NT2/D1 (cell line): ENCODE data around the gene ANO7.

ENCODE experiments used
- YY1 ChIP-seq: IDR thresholded peaks from 2 replicates; pipeline ENCODE4 v1.6.1; 2011; ENCODE audit not compliant: insufficient read length, insufficient read depth
- ZNF274 ChIP-seq: IDR thresholded peaks from 2 replicates; pipeline ENCODE4 v1.6.1; 2011; ENCODE audit warnings: mild to moderate bottlenecking, low read depth, low read length

DNA sequence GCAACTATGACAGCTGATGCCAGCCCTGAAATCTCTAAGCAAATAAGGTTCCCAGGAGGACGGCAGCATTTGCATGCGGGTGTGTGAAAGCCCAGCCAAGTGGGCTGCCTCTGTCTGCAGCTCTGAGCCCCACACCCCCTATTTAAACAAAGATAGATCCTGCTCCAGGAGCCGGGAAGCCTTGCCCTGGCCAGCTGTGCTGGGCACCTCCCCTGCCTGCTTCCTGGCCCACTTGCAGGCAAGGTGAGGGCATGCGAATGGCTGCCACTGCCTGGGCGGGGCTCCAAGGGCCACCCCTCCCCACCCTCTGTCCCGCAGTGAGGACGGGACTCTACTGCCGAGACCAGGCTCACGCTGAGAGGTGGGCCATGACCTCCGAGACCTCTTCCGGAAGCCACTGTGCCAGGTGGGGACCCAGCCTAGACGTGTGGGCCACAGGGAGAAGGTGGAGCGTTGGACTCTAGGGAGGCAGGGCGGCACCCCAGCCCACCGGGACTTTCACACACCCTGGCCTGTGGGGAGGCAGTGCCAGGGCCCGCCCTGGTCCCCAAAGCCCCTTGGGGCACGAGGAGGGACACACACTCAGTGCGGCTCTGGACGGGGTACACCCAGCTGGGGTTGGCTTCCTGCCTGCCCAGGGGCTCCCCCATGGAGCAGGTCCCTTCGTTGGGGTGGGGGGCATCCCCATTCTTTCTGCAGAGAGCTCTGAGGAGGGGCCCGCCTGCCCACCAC is at the start of gene ANO7:
- TF ChIP-seq ZNF274 (no peak), YY1 (no peak)
